Neutrophil (primary cell): ENCODE data around the gene PPBP.

Source experiments
- H3K27ac ChIP-seq: fragments of 200-600 bp; sonication (generic); 2 replicates; pipeline ENCODE4 v1.5.1; 2016; ENCODE audit warnings: mild to moderate bottlenecking, moderate library complexity
- H3K27me3 ChIP-seq: fragments of 200-600 bp; sonication (generic); 2 replicates; pipeline ENCODE4 v1.6.0; 2016; ENCODE audit warnings: mild to moderate bottlenecking
- H3K36me3 ChIP-seq: fragments of 200-600 bp; sonication (generic); 2 replicates; pipeline ENCODE4 v1.5.1; 2017
- H3K4me1 ChIP-seq, 2 experiments: fragments of 200-600 bp in 1 of 2; sonication (generic) in 1 of 2; 1 replicate in 1 of 2; 2 replicates in 1 of 2; pipeline versions ENCODE4 v1.5.1 to v1.6.1; 2013 to 2016; ENCODE audit warnings: low read depth in 1 of 2, low read length in 1 of 2, mild to moderate bottlenecking in 1 of 2, moderate library complexity in 1 of 2; ENCODE audit not compliant: control insufficient read depth in 1 of 2, insufficient read depth in 1 of 2
- H3K4me3 ChIP-seq, 2 experiments: fragments of 200-600 bp in 1 of 2; sonication (generic) in 1 of 2; 1 replicate in 1 of 2; 2 replicates in 1 of 2; pipeline ENCODE4 v1.5.1; 2013 to 2016; ENCODE audit warnings: low read depth in 1 of 2, low read length in 1 of 2, mild to moderate bottlenecking in 1 of 2, moderate library complexity in 1 of 2
- H3K9me3 ChIP-seq: fragments of 200-600 bp; sonication (generic); 2 replicates; pipeline ENCODE4 v1.5.1; 2016
- CTCF ChIP-seq: fragments of 200-600 bp; sonication (generic); IDR thresholded peaks from 2 replicates; pipeline ENCODE4 v1.5.1; 2016; ENCODE audit warnings: antibody characterized with exemption

The PPBP gene

DNA sequence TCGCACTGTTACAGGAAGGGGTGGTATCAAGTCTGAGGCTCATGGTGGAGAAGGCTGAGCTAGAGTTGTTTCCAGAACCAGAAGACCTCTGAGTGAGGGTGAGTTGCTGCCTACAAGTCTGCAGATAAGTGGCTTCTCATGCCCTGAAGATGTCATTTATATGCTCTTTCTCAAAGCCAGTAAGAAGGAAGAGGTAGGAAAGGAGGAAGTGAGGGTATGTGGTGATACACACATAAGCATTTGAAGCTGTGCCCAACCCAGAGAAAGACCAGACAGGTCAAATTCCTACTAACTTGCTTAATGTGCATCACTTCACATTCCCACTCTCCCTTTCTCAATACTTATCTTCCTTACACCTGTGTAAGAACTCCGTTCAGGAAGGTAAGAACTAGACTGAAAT lies at the start of gene PPBP:
TSS of gene PPBP (minus strand) at position 130 of the 400 bp plus-strand sequence. CDS start at position 43, 87 bp downstream.
- no peaks in the 10 kb centered on the region for H3K4me1 ChIP-seq
- no peaks in the 10 kb centered on the region for H3K36me3 ChIP-seq
- H3K9me3 ChIP-seq = no peaks in the 10 kb centered on the region
- H3K27me3 ChIP-seq = no peaks in the 10 kb centered on the region
- TF ChIP-seq CTCF = no peak
- no peak within 1 kb of the TSS for H3K27ac ChIP-seq
- H3K4me3 ChIP-seq = no peak within 1 kb of the TSS

GRCh38 chr4:74037076-74037955 lies 49.3 kb upstream of the PPBP start:
- TF ChIP-seq CTCF = no peak
- no peaks in the 10 kb centered on the region for H3K36me3 ChIP-seq
- H3K27me3 ChIP-seq = peaks cover 29% of the 10 kb centered on the region
- no peak overlapping the region for H3K27ac ChIP-seq
- H3K9me3 ChIP-seq = no peaks in the 10 kb centered on the region
- H3K4me3 ChIP-seq = peak overlapping the region; percentile 74 to 79
- H3K4me1 ChIP-seq = peaks cover 19 to 23% of the 10 kb centered on the region in 2 experiments

DNA sequence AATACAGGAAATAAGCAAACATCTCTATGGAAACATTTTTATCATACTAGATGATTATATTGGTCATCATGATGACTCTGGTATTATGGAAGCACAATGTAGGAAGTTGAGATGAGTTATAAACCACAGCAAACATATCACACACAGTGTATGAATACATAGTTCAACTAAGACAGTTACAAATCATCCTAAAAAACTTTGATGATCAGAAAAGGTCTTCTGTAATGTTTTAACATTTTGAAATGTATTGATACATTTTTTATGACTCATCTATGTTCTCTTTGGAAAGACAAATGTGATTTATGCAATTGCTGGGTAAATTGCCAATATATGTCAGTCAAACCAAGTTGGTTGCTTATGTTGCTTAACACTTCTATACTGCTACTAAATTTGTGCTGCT lies 45.7 kb upstream of the PPBP start:
- no peak for TF ChIP-seq CTCF
- H3K27ac ChIP-seq = no peak overlapping the region
- no peak overlapping the region for H3K4me3 ChIP-seq
- no peaks in the 10 kb centered on the region for H3K36me3 ChIP-seq
- H3K4me1 ChIP-seq = peaks cover 30 to 36% of the 10 kb centered on the region in 2 experiments
- no peaks in the 10 kb centered on the region for H3K9me3 ChIP-seq
- H3K27me3 ChIP-seq = peaks cover 3% of the 10 kb centered on the region

- Histone ChIP-seq H3K4me3 (no peak overlapping the region), H3K9me3 (no peaks in the 10 kb centered on the region), H3K4me1 (peaks cover 18 to 27% of the 10 kb centered on the region in 2 experiments), H3K27ac (no peak overlapping the region), H3K27me3 (no peaks in the 10 kb centered on the region), H3K36me3 (no peaks in the 10 kb centered on the region)
- no peak for TF ChIP-seq CTCF
These were observed 44.1 kb upstream of the PPBP start for GRCh38 chr4:74032064-74032463.

DNA sequence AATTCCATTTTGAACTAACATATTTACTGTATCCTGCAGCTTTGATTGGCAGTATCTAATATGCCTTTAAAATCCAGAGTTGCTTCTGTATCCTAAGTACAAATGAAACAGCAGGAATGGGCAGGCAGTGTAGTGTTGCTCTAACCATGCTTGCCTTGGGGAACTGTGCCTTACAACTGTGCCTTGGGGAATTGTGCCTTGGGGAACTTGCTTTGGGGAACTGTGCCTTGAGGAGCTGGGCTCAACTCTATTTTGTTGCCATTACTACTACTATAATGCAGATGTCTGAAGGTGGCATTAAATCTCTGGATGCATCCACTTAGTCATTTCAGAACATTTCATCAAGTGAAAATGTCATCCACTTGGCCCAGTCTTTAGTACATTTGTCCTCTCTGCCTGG lies 43.6 kb upstream of the PPBP start:
- no peaks in the 10 kb centered on the region for H3K36me3 ChIP-seq
- H3K4me1 ChIP-seq = peaks cover 18 to 27% of the 10 kb centered on the region in 2 experiments
- no peaks in the 10 kb centered on the region for H3K27me3 ChIP-seq
- H3K4me3 ChIP-seq = no peak overlapping the region
- no peaks in the 10 kb centered on the region for H3K9me3 ChIP-seq
- no peak for TF ChIP-seq CTCF
- no peak overlapping the region for H3K27ac ChIP-seq
